Adrenal gland (tissue), 12 donors: ENCODE results near the gene UBQLN3. TPM values are rescaled to one million over a fixed set of nuclear protein-coding genes. Genes with fewer than 3 reads are reported as not detected.

Source experiments
- DNase-seq, 7 donors: peaks; one replicate each; pipeline ENCODE4 v3.0.0-alpha.2; 2019 to 2020
- H3K27ac ChIP-seq, 5 donors: fragments of 200-600 bp; sonication (generic) in 4 of 5; 1 replicate in 3 of 5; 2 replicates in 2 of 5; pipeline versions ENCODE4 v1.5.1 to v1.8.0; 2016 to 2020; ENCODE audit warnings: mild to moderate bottlenecking in 1 of 5
- H3K27me3 ChIP-seq: fragments of 200-600 bp; 2 replicates; pipeline ENCODE4 v1.8.0; 2021
- H3K36me3 ChIP-seq, 2 donors: fragments of 200-600 bp; replicated peaks in 1 of 2; 1 replicate in 1 of 2; 2 replicates in 1 of 2; pipeline versions ENCODE4 v1.5.1 to v1.8.0; 2018 to 2022
- H3K4me1 ChIP-seq, 2 donors: fragments of 200-600 bp; replicated peaks in 1 of 2; 1 replicate in 1 of 2; 2 replicates in 1 of 2; pipeline versions ENCODE4 v1.5.1 to v1.8.0; 2018 to 2021
- H3K4me3 ChIP-seq, 4 donors: fragments of 200-600 bp; sonication (generic) in 3 of 4; one replicate each; pipeline ENCODE4 v1.5.1; 2016 to 2018
- H3K9me3 ChIP-seq, 3 donors: fragments of 200-600 bp; sonication (generic) in 1 of 3; replicated peaks in 1 of 3; 1 replicate in 2 of 3; 2 replicates in 1 of 3; pipeline versions ENCODE4 v1.5.1 to v1.8.0; 2016 to 2021
- CTCF ChIP-seq, 6 experiments: fragments of 450-650 bp in 4 of 6; fragments of 200-600 bp in 2 of 6; sonication (generic) in 1 of 6; IDR thresholded peaks; 1 replicate in 5 of 6; 2 replicates in 1 of 6; pipeline versions ENCODE4 v1.5.1 to v1.8.0; 2016 to 2021; ENCODE audit warnings: antibody characterized with exemption in 6 of 6, mild to moderate bottlenecking in 2 of 6, moderate library complexity in 1 of 6
- POLR2A ChIP-seq, 2 donors: fragments of 450-650 bp; IDR thresholded peaks; one replicate each; pipeline ENCODE4 v1.6.1; 2017; ENCODE audit warnings: antibody characterized with exemption in 2 of 2, mild to moderate bottlenecking in 2 of 2, moderate library complexity in 1 of 2
- WGBS, 4 donors: extraction: QIAGEN DNeasy Blood & Tissue Kit in 2 of 4; methylation state at CpG; one replicate each; pipeline versions ENCODE4 v1.1.5 to v1.1.7; 2013 to 2017; 5-methylcytosine and 5-hydroxymethylcytosine counted together
- intact Hi-C, 2 donors: fragments of 100-400 bp; cut with DNase I; formaldehyde crosslinking; loops; one replicate each; pipeline versions ENCODE4 v1.14.1 to v1.15.0; 2022 to 2023
- polyA plus RNA-seq, 3 donors: library from polyadenylated mRNA; stranded (reverse); fragments of 200-250 nt in 2 of 3; fragments of 350-450 nt in 1 of 3; fragmentation: Illumina TruSeq in 1 of 3; extraction: RNeasy Lipid Tissue Mini Kit (QIAGEN cat#74804) in 1 of 3; gene quantifications; one replicate each; pipeline ENCODE4 v1.2.3, GENCODE V29; 2013 to 2014
- total RNA-seq, 9 donors: library from RNA; depleted of rRNA in 4 of 9; stranded (reverse); fragments of >200 nt in 4 of 9; fragments of 120-200 nt in 1 of 9; fragmentation: NEBNext Ultra II Directional in 1 of 9; extraction: Animal tissue kit (Norgen Biotek cat#: 25700) in 1 of 9; gene quantifications; one replicate each; pipeline versions ENCODE4 v1.1.0 to v1.2.4, GENCODE V29; 2013 to 2023
- donor health status: healthy with polysubstance abuse.
- donor health status: Bipolar disorder and iron deficiency.
- donor health status: DM: yes; HTN: yes; CAD: no.
- donor health status: DM: no; HTN: no; CAD: no.
- donor health status: DM: no; HTN: no; CAD: no.
- donor health status: DM: yes; HTN: yes; CAD: no.

Gene UBQLN3
- total and polyA plus RNA-seq, 12 donors = 0.25 to 0.67 (median 0.48) TPM; not detected in 6

GRCh38 chr11:5528495-5528894, 18.7 kb upstream of the UBQLN3 start:
- no peaks in the 10 kb centered on the region for H3K9me3 ChIP-seq
- intact Hi-C loops = no loop called here
- no peaks in the 10 kb centered on the region for H3K27me3 ChIP-seq
- TF ChIP-seq CTCF (IDR thresholded peaks at IDR 0.05) (no peak), POLR2A (IDR thresholded peaks at IDR 0.05) (no peak)
- H3K4me1 ChIP-seq = no peaks in the 10 kb centered on the region
- 33 to 52% (median 46%) methylated on average over 1 of the region's 1 CpG for WGBS, 4 donors
- H3K4me3 ChIP-seq = no peak overlapping the region
- DNase-seq = no peak
- no peaks in the 10 kb centered on the region for H3K36me3 ChIP-seq
- H3K27ac ChIP-seq = no peak overlapping the region

- no peak overlapping the region for H3K27ac ChIP-seq
- WGBS, 4 donors = 94 to 98% methylated on average over 5 of the region's 5 CpGs; no CpG with 5 or more reads in 2 of the 4 donors
- TF ChIP-seq CTCF (IDR thresholded peaks at IDR 0.05) = no peak
- no peak for TF ChIP-seq POLR2A (IDR thresholded peaks at IDR 0.05)
- no peaks in the 10 kb centered on the region for H3K36me3 ChIP-seq
- no peak overlapping the region for H3K4me3 ChIP-seq
- H3K27me3 ChIP-seq = no peaks in the 10 kb centered on the region
- DNase-seq = no peak
- no peaks in the 10 kb centered on the region for H3K4me1 ChIP-seq
- no peaks in the 10 kb centered on the region for H3K9me3 ChIP-seq
- intact Hi-C loops = no loop called here
These were observed 18.0 kb upstream of the UBQLN3 start for GRCh38 chr11:5527716-5528115.

- Histone ChIP-seq H3K4me1 (no peaks in the 10 kb centered on the region), H3K4me3 (no peak overlapping the region), H3K9me3 (no peaks in the 10 kb centered on the region), H3K27me3 (no peaks in the 10 kb centered on the region), H3K36me3 (no peaks in the 10 kb centered on the region), H3K27ac (no peak overlapping the region)
- TF ChIP-seq POLR2A (IDR thresholded peaks at IDR 0.05) = no peak
- TF ChIP-seq CTCF (IDR thresholded peaks at IDR 0.05) = no peak
- DNase-seq = no peak
- intact Hi-C loops = no loop called here
- WGBS, 4 donors = 62 to 75% (median 72%) methylated on average over 3 of the region's 3 CpGs
These were observed 15.0 kb upstream of the UBQLN3 start for GRCh38 chr11:5524756-5525155.

- intact Hi-C loops = no loop called here
- H3K36me3 ChIP-seq = no peaks in the 10 kb centered on the region
- H3K4me3 ChIP-seq = no peak overlapping the region
- no peak for TF ChIP-seq POLR2A (IDR thresholded peaks at IDR 0.05)
- no peak for TF ChIP-seq CTCF (IDR thresholded peaks at IDR 0.05)
- 84 to 96% (median 88%) methylated on average over 2 of the region's 2 CpGs for WGBS, 4 donors
- DNase-seq = no peak
- no peaks in the 10 kb centered on the region for H3K27me3 ChIP-seq
- H3K9me3 ChIP-seq = no peaks in the 10 kb centered on the region
- H3K4me1 ChIP-seq = no peaks in the 10 kb centered on the region
- H3K27ac ChIP-seq = no peak overlapping the region
These were observed 12.6 kb upstream of the UBQLN3 start for GRCh38 chr11:5522308-5522707.
